SH-SY5Y (cell line): ENCODE data around the gene PAH.

Experiments
- GATA2 ChIP-seq: IDR thresholded peaks from 2 replicates; pipeline ENCODE4 v1.6.1; 2011; ENCODE audit warnings: mild to moderate bottlenecking, low read depth, low read length
- GATA3 ChIP-seq: IDR thresholded peaks from 2 replicates; pipeline ENCODE4 v1.6.1; 2011; ENCODE audit warnings: low read depth, mild to moderate bottlenecking, low read length, moderate library complexity

DNA sequence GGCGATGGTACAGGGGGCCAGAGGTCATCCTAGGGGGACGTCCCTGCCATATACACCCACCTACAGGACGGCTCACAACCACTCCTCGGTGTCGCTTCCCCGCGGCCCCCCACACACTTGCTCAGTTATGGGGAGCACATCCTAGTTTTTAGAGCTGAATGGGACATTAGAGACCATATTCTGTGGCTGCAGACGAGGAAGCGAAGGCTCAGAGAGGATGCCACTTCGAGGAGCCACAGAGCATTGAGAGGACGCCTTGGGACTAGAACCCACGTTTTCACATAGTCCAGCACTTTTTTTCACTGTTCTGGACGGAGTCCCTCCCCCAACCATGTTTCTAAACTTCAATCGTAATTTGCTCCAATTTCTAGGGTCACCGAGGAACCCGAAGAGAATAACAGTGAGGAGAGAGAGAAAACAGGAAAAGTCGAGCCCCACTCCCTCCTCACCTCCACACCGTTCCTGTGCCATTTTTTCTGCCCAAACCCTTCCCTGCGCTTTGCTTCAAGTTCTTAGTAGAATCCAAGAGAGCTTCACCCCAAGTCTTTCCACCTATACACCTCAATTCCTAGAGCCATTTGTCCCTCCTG lies 39.8 kb upstream of the PAH start:
- no peak for TF ChIP-seq GATA2
- TF ChIP-seq GATA3, result no peak
